Measurements from ENCODE around the gene BATF3.

The BATF3 gene

GRCh38 chr1:212684521-212685090, 15.0 kb downstream of the BATF3 start:
- H3K4me3 ChIP-seq (ENCODE audit: low read depth, low read length): no peak overlapping the region
- DNase-seq (ENCODE audit: low read depth): no peak
- no peak for TF ChIP-seq CTCF (IDR thresholded peaks at IDR 0.05; ENCODE audit: insufficient read depth, low read depth, low read length, missing control alignments)

DNA sequence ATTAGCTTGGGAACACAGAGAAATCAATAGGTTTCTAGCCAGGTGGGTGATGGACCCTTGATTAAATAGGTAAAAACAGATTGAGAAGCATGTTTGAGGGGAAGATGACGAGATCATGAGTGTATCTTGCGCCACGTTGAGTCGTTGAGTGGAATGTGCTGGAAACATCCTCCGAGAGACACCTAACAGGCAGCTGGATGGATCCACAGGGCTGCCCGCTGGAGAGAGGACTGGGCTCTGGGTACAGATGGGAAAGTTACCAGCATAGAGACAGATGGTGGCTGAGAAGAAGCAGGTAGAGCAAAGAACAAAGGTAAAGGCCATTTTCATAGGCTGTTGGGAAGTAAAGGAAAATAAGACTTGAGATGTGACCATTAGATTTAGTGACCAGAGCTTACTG, 15.6 kb downstream of the BATF3 start:
- DNase-seq (ENCODE audit: low read depth): no peak
- no peak for TF ChIP-seq CTCF (IDR thresholded peaks at IDR 0.05; ENCODE audit: insufficient read depth, low read depth, low read length, missing control alignments)
- no peak overlapping the region for H3K4me3 ChIP-seq (ENCODE audit: low read depth, low read length)

DNA sequence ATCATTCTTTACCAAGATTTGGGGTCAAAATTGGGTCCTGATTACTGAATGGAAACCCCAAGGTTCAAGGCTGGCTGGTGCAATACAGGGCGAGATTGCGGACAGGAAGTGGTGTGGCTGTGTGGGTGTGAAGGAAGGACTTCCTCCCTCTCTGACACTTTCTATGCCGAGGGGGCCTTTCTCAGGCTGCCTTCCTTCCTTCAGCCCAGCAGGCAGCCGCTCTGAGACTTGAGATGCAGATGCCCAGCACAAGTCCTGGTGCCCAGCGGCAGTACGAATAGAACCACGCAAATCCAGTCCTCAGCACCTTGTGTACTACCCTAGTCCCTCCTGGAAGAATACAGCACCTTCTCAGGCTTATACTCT, 16.3 kb downstream of the BATF3 start:
- H3K4me3 ChIP-seq (ENCODE audit: low read depth, low read length): peak overlapping the region; percentile 36
- no peak for TF ChIP-seq CTCF (IDR thresholded peaks at IDR 0.05; ENCODE audit: insufficient read depth, low read depth, low read length, missing control alignments)
- peak; percentile 93 for DNase-seq (ENCODE audit: low read depth)

DNA sequence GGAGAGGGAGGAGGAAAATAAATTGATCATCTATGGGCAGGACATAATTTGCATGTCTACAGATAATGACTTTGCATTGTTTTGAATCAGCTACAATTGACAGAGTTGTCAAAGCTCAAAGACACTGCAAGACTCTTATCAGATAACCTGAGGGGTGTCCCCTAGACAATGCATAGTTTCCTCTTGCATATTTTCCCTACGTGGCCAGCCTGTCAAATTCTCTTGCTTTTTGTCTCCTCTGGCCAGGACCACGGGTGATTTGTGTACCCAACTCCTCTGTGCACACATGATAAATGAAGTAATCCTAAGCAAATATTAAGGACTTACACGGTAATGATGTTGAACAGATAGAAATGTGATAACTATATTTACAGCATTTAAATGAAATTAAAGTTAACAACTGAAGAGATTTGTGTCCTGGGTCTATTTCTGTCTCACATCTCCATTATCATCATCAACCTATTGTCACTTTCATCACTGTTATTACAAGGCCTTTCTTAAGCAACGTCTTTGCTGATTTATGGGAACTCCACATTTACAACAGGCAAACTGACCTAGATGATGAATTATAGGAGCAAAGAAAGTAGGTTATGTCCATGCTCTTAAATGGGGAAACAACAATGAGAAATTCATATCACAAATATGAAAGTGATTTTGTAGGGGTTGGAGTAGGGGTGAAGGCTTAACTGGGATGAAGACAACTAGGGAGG, 18.8 kb downstream of the BATF3 start:
- H3K4me3 ChIP-seq (ENCODE audit: low read depth, low read length): no peak overlapping the region
- no peak for TF ChIP-seq CTCF (IDR thresholded peaks at IDR 0.05; ENCODE audit: insufficient read depth, low read depth, low read length, missing control alignments)
- DNase-seq (ENCODE audit: low read depth): no peak

DNA sequence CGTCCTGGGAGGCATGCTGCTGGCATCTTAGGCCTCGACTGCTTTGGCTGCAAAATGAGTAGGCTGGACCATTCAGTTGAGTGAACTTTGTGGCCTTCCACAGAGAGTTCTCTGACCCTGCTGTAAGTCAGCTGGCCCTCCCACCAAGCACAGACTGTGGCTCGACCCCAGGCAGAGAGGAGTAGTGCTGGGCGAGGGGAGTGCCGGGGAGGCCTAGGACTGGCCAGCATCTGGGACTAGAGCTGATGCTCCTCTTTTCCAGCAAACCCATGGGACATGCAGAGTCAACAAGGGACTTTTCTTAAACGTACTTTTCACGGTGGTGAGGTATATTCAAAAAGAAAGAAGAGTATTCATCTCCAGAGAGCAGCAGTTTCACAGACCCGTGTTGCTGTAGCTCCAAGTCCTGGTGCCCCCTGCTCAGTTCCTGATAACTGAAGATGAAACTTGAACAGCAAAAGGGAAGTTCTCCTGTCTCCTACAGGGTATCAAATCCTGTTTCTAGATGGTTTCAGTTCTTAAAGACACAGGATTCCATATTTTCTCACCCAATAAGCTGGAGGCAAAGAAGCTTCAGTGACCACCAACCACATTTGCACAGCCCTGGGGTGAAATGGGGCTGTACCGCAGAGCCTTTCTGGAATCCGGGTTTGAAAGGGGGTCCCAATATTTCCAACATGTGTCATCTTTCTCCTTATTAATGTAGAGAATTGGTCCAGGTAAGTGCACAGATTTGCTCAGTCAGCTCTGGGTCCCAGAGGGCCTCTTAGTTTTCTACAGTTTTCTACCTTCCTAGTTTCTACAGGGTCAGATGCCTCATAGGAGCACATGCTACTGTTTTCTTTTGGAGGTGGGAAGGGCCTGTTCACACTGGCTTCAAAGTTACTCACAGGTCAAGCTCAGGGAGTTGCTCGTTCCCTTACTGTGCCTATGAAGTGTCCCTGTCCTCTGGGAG, 20.9 kb downstream of the BATF3 start:
- no peak for TF ChIP-seq CTCF (IDR thresholded peaks at IDR 0.05; ENCODE audit: insufficient read depth, low read depth, low read length, missing control alignments)
- no peak overlapping the region for H3K4me3 ChIP-seq (ENCODE audit: low read depth, low read length)
- DNase-seq (ENCODE audit: low read depth): peak; percentile 92

- no peak overlapping the region for H3K4me3 ChIP-seq (ENCODE audit: low read depth, low read length)
- no peak for DNase-seq (ENCODE audit: low read depth)
- TF ChIP-seq CTCF (IDR thresholded peaks at IDR 0.05; ENCODE audit: insufficient read depth, low read depth, low read length, missing control alignments): no peak
These were observed 22.1 kb downstream of the BATF3 start for GRCh38 chr1:212677573-212677972.

All from GM12865 (cell line).